ENCODE data around the gene HES2. TPM values are rescaled to one million over a fixed set of nuclear protein-coding genes. Genes with fewer than 3 reads are reported as not detected.

The HES2 gene
- total RNA-seq, 2 donors from 2014 or later, result not detected

- TF ChIP-seq CTCF (conservative IDR thresholded peaks at IDR 0.05), result no peak
- DNase-seq, result no peak
- Mint-ChIP-seq H3K27me3 (ENCODE audit: insufficient read depth) (peaks cover 18% of the 10 kb centered on the region), H3K9me3 (no peaks in the 10 kb centered on the region), H3K4me3 (no peak overlapping the region), H3K4me1 (peaks cover 2% of the 10 kb centered on the region), H3K36me3 (ENCODE audit: low read depth) (peaks cover 44% of the 10 kb centered on the region), H3K27ac (no peak overlapping the region)
- H3K27me3 ChIP-seq (ENCODE audit: control insufficient read depth, insufficient read depth, low read length, poor library complexity, severe bottlenecking), result no peaks in the 10 kb centered on the region
- H3K36me3 ChIP-seq (ENCODE audit: control insufficient read depth, insufficient read depth, low read length), result peaks cover 24% of the 10 kb centered on the region
- no peak overlapping the region for H3K27ac ChIP-seq (ENCODE audit: low read depth, low read length)
- H3K4me1 ChIP-seq (ENCODE audit: control insufficient read depth, insufficient read depth, low read length), result no peaks in the 10 kb centered on the region
- 93 to 95% methylated on average over 2 to 12 of the region's 12 CpGs for WGBS, 2 experiments (ENCODE audit: insufficient coverage in 1 of 2, insufficient read length in 1 of 2)
- no peak overlapping the region for H3K4me3 ChIP-seq (ENCODE audit: low read length)
- H3K9me3 ChIP-seq (ENCODE audit: control insufficient read depth, low read length), result no peaks in the 10 kb centered on the region
- H3K9ac ChIP-seq (ENCODE audit: extremely low read depth, low read length, poor library complexity, severe bottlenecking), result no peak overlapping the region
Observed at GRCh38 chr1:6467224-6467623, 47.5 kb upstream of the HES2 start.

GRCh38 chr1:6466751-6467150 is 47.0 kb upstream of the HES2 start:
- Histone ChIP-seq H3K9me3 (ENCODE audit: control insufficient read depth, low read length) (no peaks in the 10 kb centered on the region), H3K36me3 (ENCODE audit: control insufficient read depth, insufficient read depth, low read length) (peaks cover 19% of the 10 kb centered on the region), H3K4me3 (ENCODE audit: low read length) (no peak overlapping the region), H3K4me1 (ENCODE audit: control insufficient read depth, insufficient read depth, low read length) (no peaks in the 10 kb centered on the region), H3K9ac (ENCODE audit: extremely low read depth, low read length, poor library complexity, severe bottlenecking) (no peak overlapping the region), H3K27me3 (ENCODE audit: control insufficient read depth, insufficient read depth, low read length, poor library complexity, severe bottlenecking) (no peaks in the 10 kb centered on the region), H3K27ac (ENCODE audit: low read depth, low read length) (no peak overlapping the region)
- H3K4me1 Mint-ChIP-seq, result peaks cover 2% of the 10 kb centered on the region
- H3K27ac Mint-ChIP-seq, result no peak overlapping the region
- H3K27me3 Mint-ChIP-seq (ENCODE audit: insufficient read depth), result peaks cover 18% of the 10 kb centered on the region
- no peak overlapping the region for H3K4me3 Mint-ChIP-seq
- H3K9me3 Mint-ChIP-seq, result no peaks in the 10 kb centered on the region
- WGBS, 2 experiments (ENCODE audit: insufficient coverage in 1 of 2, insufficient read length in 1 of 2), result 92 to 95% methylated on average over 4 to 5 of the region's 5 CpGs
- TF ChIP-seq CTCF (conservative IDR thresholded peaks at IDR 0.05), result no peak
- peaks cover 44% of the 10 kb centered on the region for H3K36me3 Mint-ChIP-seq (ENCODE audit: low read depth)
- DNase-seq, result no peak

- 55 to 78% methylated on average over 17 to 43 of the region's 43 CpGs for WGBS, 2 experiments (ENCODE audit: insufficient coverage in 1 of 2, insufficient read length in 1 of 2)
- Histone ChIP-seq H3K9me3 (ENCODE audit: control insufficient read depth, low read length) (no peaks in the 10 kb centered on the region), H3K36me3 (ENCODE audit: control insufficient read depth, insufficient read depth, low read length) (peaks cover 14% of the 10 kb centered on the region), H3K4me3 (ENCODE audit: low read length) (no peak within 1 kb of the TSS), H3K9ac (ENCODE audit: extremely low read depth, low read length, poor library complexity, severe bottlenecking) (no peak within 1 kb of the TSS), H3K4me1 (ENCODE audit: control insufficient read depth, insufficient read depth, low read length) (no peaks in the 10 kb centered on the region), H3K27ac (ENCODE audit: low read depth, low read length) (no peak within 1 kb of the TSS), H3K27me3 (ENCODE audit: control insufficient read depth, insufficient read depth, low read length, poor library complexity, severe bottlenecking) (no peaks in the 10 kb centered on the region)
- peak; percentile 80 for DNase-seq
- Mint-ChIP-seq H3K4me1 (peaks cover 2% of the 10 kb centered on the region), H3K4me3 (no peak within 1 kb of the TSS), H3K27me3 (ENCODE audit: insufficient read depth) (peaks cover 16% of the 10 kb centered on the region), H3K9me3 (no peaks in the 10 kb centered on the region), H3K27ac (no peak within 1 kb of the TSS), H3K36me3 (ENCODE audit: low read depth) (peaks cover 49% of the 10 kb centered on the region)
- no peak for TF ChIP-seq CTCF (conservative IDR thresholded peaks at IDR 0.05)
Observed at GRCh38 chr1:6466023-6466422, 46.3 kb upstream of the HES2 start, which contains the start of gene TNFRSF25. TNFRSF25 (minus strand) TSS chr1:6466173; CDS start chr1:6466107, 66 bp downstream.

All from endodermal cell (in vitro differentiated cells).